Neural cell (in vitro differentiated cells): ENCODE data around the gene EN1. TPM values are rescaled to one million over a fixed set of nuclear protein-coding genes. Genes with fewer than 3 reads are reported as not detected.

Source experiments
- H2AFZ ChIP-seq: fragments of 200-600, 300-800 bp; sonication (generic), shearing (Covaris generic); 2 replicates; pipeline ENCODE4 v1.6.0; 2014; ENCODE audit warnings: low read depth, mild to moderate bottlenecking, antibody characterized with exemption, low read length, moderate library complexity
- H3F3A ChIP-seq: fragments of 200-600 bp; shearing (Covaris generic); 2 replicates; pipeline ENCODE4 v1.6.1; 2016; ENCODE audit warnings: mild to moderate bottlenecking, moderate library complexity, mixed read lengths, antibody characterized with exemption, low read length; ENCODE audit not compliant: insufficient read depth, poor library complexity, severe bottlenecking
- H3K27ac ChIP-seq: fragments of 200-600, 300-800 bp; sonication (generic), shearing (Covaris generic); 2 replicates; pipeline ENCODE4 v1.5.1; 2014; ENCODE audit warnings: mild to moderate bottlenecking, low read length, moderate library complexity
- H3K27me3 ChIP-seq: fragments of 300-800, 200-600 bp; sonication (generic), shearing (Covaris generic); 2 replicates; pipeline ENCODE4 v1.6.0; 2014; ENCODE audit warnings: mild to moderate bottlenecking, low read depth, low read length, moderate library complexity; ENCODE audit not compliant: insufficient read depth
- H3K36me3 ChIP-seq: fragments of 300-800, 200-600 bp; sonication (generic), shearing (Covaris generic); 2 replicates; pipeline ENCODE4 v1.5.1; 2014; ENCODE audit warnings: mild to moderate bottlenecking, antibody characterized with exemption, low read length, moderate library complexity; ENCODE audit not compliant: insufficient read depth
- H3K4me2 ChIP-seq: fragments of 300-800, 200-600 bp; sonication (generic), shearing (Covaris generic); 2 replicates; pipeline ENCODE4 v1.6.0; 2014; ENCODE audit warnings: mild to moderate bottlenecking, low read length
- H3K4me3 ChIP-seq: fragments of 300-800, 200-600 bp; sonication (generic), shearing (Covaris generic); 2 replicates; pipeline ENCODE4 v1.5.1; 2014; ENCODE audit warnings: mild to moderate bottlenecking, low read length, moderate library complexity
- H3K79me2 ChIP-seq: fragments of 200-600 bp; shearing (Covaris generic); replicated peaks from 2 replicates; pipeline ENCODE4 v1.6.0; 2014; ENCODE audit warnings: mild to moderate bottlenecking, low read length, moderate library complexity; ENCODE audit not compliant: insufficient read depth
- H3K9ac ChIP-seq: fragments of 300-800, 200-600 bp; sonication (generic), shearing (Covaris generic); 2 replicates; pipeline ENCODE4 v1.6.1; 2016; ENCODE audit warnings: mild to moderate bottlenecking, low read length, mixed read lengths
- H3K9me2 ChIP-seq: fragments of 200-600 bp; shearing (Covaris generic); 2 replicates; pipeline ENCODE4 v1.6.1; 2016; ENCODE audit warnings: mild to moderate bottlenecking, low read length, mixed read lengths; ENCODE audit not compliant: insufficient read depth
- H3K9me3 ChIP-seq: fragments of 200-600, 300-800 bp; sonication (generic), shearing (Covaris generic); 2 replicates; pipeline ENCODE4 v1.6.1; 2016; ENCODE audit warnings: mild to moderate bottlenecking, mixed run types, low read length, moderate library complexity, mixed read lengths
- H4K20me1 ChIP-seq: fragments of 200-600 bp; shearing (Covaris generic); 2 replicates; pipeline ENCODE4 v1.6.1; 2016; ENCODE audit warnings: mild to moderate bottlenecking, mixed run types; ENCODE audit not compliant: insufficient read depth
- CTCF ChIP-seq: fragments of 450-650 bp; IDR thresholded peaks from 2 replicates; pipeline ENCODE4 v1.5.1; 2014; ENCODE audit warnings: antibody characterized with exemption, mild to moderate bottlenecking, moderate library complexity; ENCODE audit not compliant: poor library complexity, severe bottlenecking
- EP300 ChIP-seq: fragments of 450-650 bp; conservative IDR thresholded peaks from 2 replicates; pipeline ENCODE4 v1.6.1; 2014; ENCODE audit warnings: antibody characterized with exemption, mild to moderate bottlenecking, moderate library complexity; ENCODE audit not compliant: poor library complexity, severe bottlenecking
- EZH2 ChIP-seq: fragments of 200-600, 300-800 bp; shearing (Covaris generic), sonication (generic); IDR thresholded peaks from 2 replicates; pipeline ENCODE4 v1.6.1; 2014; ENCODE audit warnings: antibody characterized with exemption, low read length, borderline replicate concordance, mild to moderate bottlenecking; ENCODE audit not compliant: insufficient read depth, poor library complexity, severe bottlenecking
- MXI1 ChIP-seq: fragments of 450-650 bp; conservative IDR thresholded peaks from 2 replicates; pipeline ENCODE4 v1.6.1; 2014; ENCODE audit warnings: antibody characterized with exemption, mild to moderate bottlenecking; ENCODE audit not compliant: poor library complexity, severe bottlenecking
- POLR2AphosphoS5 ChIP-seq: IDR thresholded peaks from 2 replicates; pipeline ENCODE4 v1.6.1; 2012
- RAD21 ChIP-seq: fragments of 450-650 bp; conservative IDR thresholded peaks from 2 replicates; pipeline ENCODE4 v1.6.1; 2014; ENCODE audit warnings: antibody characterized with exemption, mild to moderate bottlenecking, moderate library complexity
- REST ChIP-seq: IDR thresholded peaks from 2 replicates; pipeline ENCODE4 v1.6.1; 2012; ENCODE audit warnings: borderline replicate concordance
- SMC3 ChIP-seq: fragments of 450-650 bp; conservative IDR thresholded peaks from 2 replicates; pipeline ENCODE4 v1.6.1; 2014; ENCODE audit warnings: antibody characterized with exemption, mild to moderate bottlenecking, moderate library complexity; ENCODE audit not compliant: poor library complexity
- TAF1 ChIP-seq: IDR thresholded peaks from 2 replicates; pipeline ENCODE4 v1.6.1; 2012; ENCODE audit warnings: low read depth
- polyA plus RNA-seq: library from polyadenylated mRNA; depleted of rRNA; stranded (reverse); fragments of >200 nt; gene quantifications from 2 replicates; pipeline ENCODE4 v1.2.3, GENCODE V29; 2014

Gene EN1
- polyA plus RNA-seq, 1 donor from 2014 or later = not detected

GRCh38 chr2:118857677-118858484, 10.4 kb upstream of the EN1 start:
- Histone ChIP-seq H3K36me3 (no peaks in the 10 kb centered on the region), H3K79me2 (no peaks in the 10 kb centered on the region), H3F3A (no peaks in the 10 kb centered on the region), H3K9ac (no peak overlapping the region), H3K9me2 (no peaks in the 10 kb centered on the region), H3K4me2 (no peak overlapping the region), H3K9me3 (peaks cover 5% of the 10 kb centered on the region), H3K27ac (no peak overlapping the region), H4K20me1 (no peaks in the 10 kb centered on the region), H3K27me3 (peaks cover 100% of the 10 kb centered on the region), H2AFZ (no peak overlapping the region), H3K4me3 (no peak overlapping the region)
- TF ChIP-seq RAD21 (no peak), EZH2 (peak; percentile 95)

GRCh38 chr2:118856978-118857676, 9.7 kb upstream of the EN1 start:
- Histone ChIP-seq H3K27ac (no peak overlapping the region), H3K36me3 (no peaks in the 10 kb centered on the region), H3K27me3 (peaks cover 100% of the 10 kb centered on the region), H3K9me2 (no peaks in the 10 kb centered on the region), H3K4me3 (no peak overlapping the region), H4K20me1 (no peaks in the 10 kb centered on the region), H3K4me2 (no peak overlapping the region), H3K79me2 (no peaks in the 10 kb centered on the region), H2AFZ (no peak overlapping the region), H3K9ac (no peak overlapping the region), H3K9me3 (peaks cover 5% of the 10 kb centered on the region), H3F3A (no peaks in the 10 kb centered on the region)
- TF ChIP-seq SMC3 (no peak), CTCF (no peak), POLR2AphosphoS5 (peak; percentile 74), REST (no peak), EZH2 (peak; percentile 72), TAF1 (no peak), MXI1 (no peak), EP300 (no peak), RAD21 (no peak)
